NT2/D1 (cell line): ENCODE data around the gene MYZAP.

Source experiments
- DNase-seq: peaks from one replicate; pipeline ENCODE4 v3.0.0-alpha.2; 2011; ENCODE audit warnings: low read depth, low spot score
- H3K27me3 ChIP-seq: 2 replicates; pipeline ENCODE4 v1.6.0; 2011; ENCODE audit warnings: mild to moderate bottlenecking; ENCODE audit not compliant: insufficient read length, insufficient read depth
- H3K36me3 ChIP-seq: 2 replicates; pipeline ENCODE4 v1.6.1; 2011; ENCODE audit warnings: mild to moderate bottlenecking, low read length, mixed read lengths; ENCODE audit not compliant: insufficient read depth, insufficient read length
- H3K4me1 ChIP-seq: 2 replicates; pipeline ENCODE4 v1.5.1; 2011; ENCODE audit not compliant: insufficient read depth, insufficient read length
- H3K4me3 ChIP-seq: 2 replicates; pipeline ENCODE4 v1.5.1; 2011; ENCODE audit warnings: low read depth; ENCODE audit not compliant: insufficient read length
- H3K9ac ChIP-seq: 2 replicates; pipeline ENCODE4 v1.6.0; 2011; ENCODE audit warnings: low read depth; ENCODE audit not compliant: insufficient read length
- H3K9me3 ChIP-seq: 2 replicates; pipeline ENCODE4 v1.5.1; 2011; ENCODE audit warnings: mild to moderate bottlenecking, low read length; ENCODE audit not compliant: insufficient read depth
- SUZ12 ChIP-seq: IDR thresholded peaks from 2 replicates; pipeline ENCODE4 v1.6.1; 2011; ENCODE audit not compliant: insufficient read length, insufficient read depth; ENCODE audit errors: extremely low read depth
- YY1 ChIP-seq: IDR thresholded peaks from 2 replicates; pipeline ENCODE4 v1.6.1; 2011; ENCODE audit not compliant: insufficient read length, insufficient read depth
- ZNF274 ChIP-seq: IDR thresholded peaks from 2 replicates; pipeline ENCODE4 v1.6.1; 2011; ENCODE audit warnings: mild to moderate bottlenecking, low read depth, low read length

MYZAP gene

DNA sequence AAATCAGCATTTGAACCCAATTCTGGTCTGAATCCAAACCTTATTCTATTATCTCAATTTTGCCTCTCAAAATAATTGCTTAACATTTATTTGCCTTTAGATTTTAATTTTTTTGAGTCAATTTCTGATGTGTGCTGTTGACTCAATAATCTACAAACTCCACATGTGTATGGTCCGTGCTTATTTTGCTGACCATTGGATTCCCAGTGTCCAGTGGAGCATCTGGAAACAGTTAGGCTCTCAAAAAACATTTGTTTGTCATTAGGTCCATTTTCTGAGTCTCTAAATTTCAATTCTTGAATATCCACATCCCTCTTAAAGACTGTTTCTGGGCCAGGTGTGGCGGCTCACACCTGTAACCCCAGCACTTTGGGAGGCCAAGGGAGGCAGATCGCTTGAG lies 19.2 kb upstream of the MYZAP start:
- Histone ChIP-seq H3K9ac (no peak overlapping the region), H3K9me3 (no peaks in the 10 kb centered on the region), H3K4me1 (peaks cover 2% of the 10 kb centered on the region), H3K36me3 (no peaks in the 10 kb centered on the region), H3K4me3 (no peak overlapping the region), H3K27me3 (no peaks in the 10 kb centered on the region)
- TF ChIP-seq SUZ12 (no peak), ZNF274 (no peak), YY1 (no peak)
- no peak for DNase-seq

DNA sequence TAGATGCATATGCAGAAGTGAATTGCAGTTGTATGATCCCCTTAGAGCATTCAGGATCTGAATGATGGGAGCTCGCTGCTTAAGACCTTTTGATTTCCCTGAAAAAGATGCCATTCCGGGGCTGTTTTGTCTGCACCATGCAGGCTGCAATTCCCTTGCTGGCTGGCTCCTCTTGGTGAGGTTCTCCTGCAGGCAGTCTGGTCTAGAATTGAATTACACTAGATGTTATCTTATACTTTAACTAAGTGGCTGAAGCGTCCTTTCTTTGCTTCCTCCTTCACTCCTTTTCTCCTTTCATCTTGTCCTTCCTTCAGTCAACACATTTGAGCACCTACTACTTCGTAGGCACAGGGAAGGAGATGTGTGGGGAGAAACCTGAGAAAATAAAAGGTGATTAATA lies 18.6 kb upstream of the MYZAP start:
- TF ChIP-seq YY1 (no peak), SUZ12 (no peak)
- Histone ChIP-seq H3K9ac (no peak overlapping the region), H3K4me1 (peaks cover 2% of the 10 kb centered on the region), H3K27me3 (no peaks in the 10 kb centered on the region), H3K36me3 (no peaks in the 10 kb centered on the region), H3K9me3 (no peaks in the 10 kb centered on the region), H3K4me3 (no peak overlapping the region)
- no peak for DNase-seq

DNA sequence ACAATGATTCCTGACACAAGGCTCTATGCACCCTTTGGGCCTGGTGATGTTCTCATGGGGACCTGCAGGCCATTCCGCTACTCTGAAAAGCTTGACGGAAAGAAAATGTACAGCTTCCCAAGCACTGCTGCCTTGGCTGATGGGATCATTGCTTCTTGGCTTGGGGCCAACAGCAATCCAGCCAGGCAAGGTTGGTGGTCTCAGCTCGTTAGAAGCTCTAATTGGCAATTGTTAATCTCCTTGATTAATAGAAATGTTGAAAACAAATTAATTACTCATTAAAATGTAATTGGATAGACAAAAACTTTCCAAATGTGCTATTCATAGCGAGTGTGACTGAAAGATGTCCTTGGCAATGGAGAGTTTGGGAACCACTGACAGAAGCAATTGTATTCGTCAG lies 16.3 kb upstream of the MYZAP start:
- TF ChIP-seq SUZ12 (no peak), YY1 (no peak), ZNF274 (no peak)
- no peak for DNase-seq
- Histone ChIP-seq H3K4me3 (no peak overlapping the region), H3K36me3 (no peaks in the 10 kb centered on the region), H3K27me3 (no peaks in the 10 kb centered on the region), H3K4me1 (no peaks in the 10 kb centered on the region), H3K9ac (no peak overlapping the region), H3K9me3 (no peaks in the 10 kb centered on the region)

DNA sequence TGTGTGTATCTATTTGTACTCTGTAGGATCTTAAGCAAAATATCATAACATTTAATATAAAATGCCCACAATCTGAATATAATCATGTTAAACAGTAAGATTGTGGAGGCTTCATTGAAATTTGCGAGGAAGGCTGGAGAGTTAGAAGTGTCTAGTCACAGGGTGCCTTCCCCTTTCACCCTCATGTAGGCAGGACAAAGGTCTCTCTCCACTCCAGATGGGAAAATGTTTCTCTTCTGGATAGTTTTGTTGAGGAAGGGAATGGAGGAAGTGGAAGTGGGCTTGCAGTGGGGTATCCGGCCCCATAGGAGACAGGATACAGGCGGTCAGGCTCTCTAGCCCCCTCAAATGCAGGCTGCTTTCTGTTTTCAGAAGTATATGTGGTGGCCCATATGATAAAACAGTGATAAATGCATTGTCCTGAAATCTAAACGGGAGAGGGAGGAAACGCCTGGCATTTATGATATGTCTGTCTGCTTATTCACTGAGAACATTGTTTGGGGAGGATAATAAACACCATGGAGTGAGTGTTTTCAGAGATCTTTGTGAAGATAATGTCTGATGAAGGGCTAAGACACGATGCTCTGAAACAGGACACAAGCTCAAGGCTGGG lies 13.3 kb upstream of the MYZAP start:
- DNase-seq: no peak
- Histone ChIP-seq H3K27me3 (no peaks in the 10 kb centered on the region), H3K9me3 (peaks cover 10% of the 10 kb centered on the region; the same call in 1 of the 2 replicates), H3K9ac (no peak overlapping the region), H3K4me3 (no peak overlapping the region), H3K4me1 (no peaks in the 10 kb centered on the region), H3K36me3 (no peaks in the 10 kb centered on the region)
- TF ChIP-seq SUZ12 (no peak), YY1 (no peak), ZNF274 (no peak)

DNA sequence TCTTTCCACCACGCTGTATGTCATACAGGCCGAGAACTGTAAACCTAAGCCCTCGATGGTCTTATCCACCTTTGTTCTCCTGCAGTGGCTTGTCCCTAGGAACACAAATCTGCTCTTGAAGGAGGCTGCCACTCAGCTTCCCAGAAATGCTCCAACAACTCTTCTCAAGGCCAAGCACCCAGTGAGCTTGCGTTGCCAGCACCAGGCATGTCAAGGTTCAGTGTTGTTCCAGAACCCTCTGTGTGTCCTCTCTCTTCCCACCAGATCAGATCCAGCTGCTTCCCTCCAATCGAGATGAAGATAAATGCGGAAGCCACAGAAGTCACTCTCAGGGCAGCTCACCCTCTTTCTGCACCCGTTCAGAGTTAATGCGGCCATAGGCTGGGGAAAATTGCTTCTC lies 11.3 kb upstream of the MYZAP start:
- Histone ChIP-seq H3K9ac (no peak overlapping the region), H3K4me1 (no peaks in the 10 kb centered on the region), H3K4me3 (no peak overlapping the region), H3K36me3 (no peaks in the 10 kb centered on the region), H3K9me3 (peaks cover 14% of the 10 kb centered on the region; the same call in 1 of the 2 replicates), H3K27me3 (no peaks in the 10 kb centered on the region)
- DNase-seq: no peak
- TF ChIP-seq YY1 (no peak), SUZ12 (no peak), ZNF274 (no peak)

DNA sequence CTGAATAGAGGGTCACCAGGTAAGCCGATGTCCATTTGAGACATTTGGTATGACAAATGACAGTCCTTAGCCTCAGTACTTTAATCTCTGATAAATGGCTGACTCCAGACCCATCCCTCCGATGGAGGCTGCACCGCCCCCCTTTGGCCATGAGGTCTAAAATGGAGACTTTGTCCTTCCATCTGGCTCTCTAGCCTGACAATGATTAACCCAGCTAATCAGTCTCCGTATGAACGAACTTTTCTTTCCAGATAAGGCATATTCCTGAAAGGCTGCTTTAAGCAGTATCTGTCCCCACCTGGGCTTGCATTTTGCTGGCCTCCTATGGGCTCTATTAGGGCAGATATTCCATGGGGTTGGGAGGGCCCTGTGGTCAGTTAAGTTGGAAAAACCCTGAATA lies 10.8 kb upstream of the MYZAP start:
- H3K4me1 ChIP-seq: no peaks in the 10 kb centered on the region
- DNase-seq: no peak
- H3K9ac ChIP-seq: no peak overlapping the region
- TF ChIP-seq YY1 (no peak), ZNF274 (no peak), SUZ12 (no peak)
- no peaks in the 10 kb centered on the region for H3K27me3 ChIP-seq
- H3K36me3 ChIP-seq: no peaks in the 10 kb centered on the region
- no peak overlapping the region for H3K4me3 ChIP-seq
- H3K9me3 ChIP-seq: peaks cover 14% of the 10 kb centered on the region; the same call in 1 of the 2 replicates

DNA sequence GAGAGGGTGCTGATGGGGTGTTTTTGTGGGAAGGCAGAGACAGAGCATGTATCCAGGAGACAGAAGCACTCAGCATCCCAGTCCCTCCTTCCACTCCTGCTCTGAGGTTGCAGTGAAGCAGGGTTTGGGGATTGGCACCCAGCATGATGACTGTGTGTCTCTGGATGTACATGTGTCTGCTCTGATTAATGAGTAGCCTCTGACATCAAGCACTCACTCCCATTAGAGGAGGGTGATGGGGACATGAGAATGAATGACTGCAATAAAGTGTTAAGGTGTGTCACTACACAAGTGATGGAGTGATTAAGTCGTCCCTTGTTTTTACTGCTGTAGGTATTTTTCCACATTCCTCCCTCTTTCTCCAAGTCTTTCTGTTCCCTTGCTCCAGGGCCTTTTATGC lies 9.6 kb upstream of the MYZAP start:
- DNase-seq: no peak
- peaks cover 14% of the 10 kb centered on the region; the same call in 1 of the 2 replicates for H3K9me3 ChIP-seq
- H3K4me3 ChIP-seq: no peak overlapping the region
- H3K36me3 ChIP-seq: no peaks in the 10 kb centered on the region
- no peak overlapping the region for H3K9ac ChIP-seq
- no peaks in the 10 kb centered on the region for H3K4me1 ChIP-seq
- no peaks in the 10 kb centered on the region for H3K27me3 ChIP-seq
- TF ChIP-seq ZNF274 (no peak), SUZ12 (no peak), YY1 (no peak)

DNA sequence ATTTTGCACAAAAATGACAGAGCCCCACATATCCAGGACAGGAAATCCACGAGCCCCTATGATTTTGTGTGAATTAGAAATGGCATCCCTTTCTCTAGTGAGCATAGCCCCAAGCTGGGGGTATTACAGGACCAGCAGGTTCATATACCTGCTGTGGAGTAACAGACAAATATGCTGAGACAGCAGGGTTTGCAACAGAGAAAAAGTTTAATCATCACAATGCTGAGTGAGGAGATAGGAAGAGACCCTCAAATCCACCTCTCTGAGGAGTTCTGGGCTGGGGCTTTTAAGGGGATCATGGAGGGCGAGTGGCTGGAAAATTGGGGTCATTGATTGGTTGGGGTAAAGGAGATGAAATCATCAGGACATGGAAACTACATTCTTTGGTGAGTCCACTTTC lies 8.4 kb upstream of the MYZAP start:
- Histone ChIP-seq H3K4me3 (no peak overlapping the region), H3K9me3 (peaks cover 14% of the 10 kb centered on the region; the same call in 1 of the 2 replicates), H3K9ac (no peak overlapping the region), H3K27me3 (no peaks in the 10 kb centered on the region), H3K36me3 (no peaks in the 10 kb centered on the region), H3K4me1 (no peaks in the 10 kb centered on the region)
- no peak for TF ChIP-seq ZNF274
- TF ChIP-seq YY1: no peak
- no peak for TF ChIP-seq SUZ12
- no peak for DNase-seq
